ENCODE measurements around the gene CEP95. TPM values are rescaled to one million over a fixed set of nuclear protein-coding genes. Genes with fewer than 3 reads are reported as not detected.
A peak's percentile ranks its signal among the peaks of the same experiment; 100 is the strongest.

The CEP95 gene
- total and polyA plus RNA-seq, 4 experiments from 2014 or later, result 6.4 to 108 (median 61.8) TPM

GRCh38 chr17:64502809-64503208, 4.0 kb upstream of the CEP95 start:
- H3K27ac Mint-ChIP-seq, result peak overlapping the region; percentile 10 to 100 (median 91)
- Histone ChIP-seq H3K27ac (ENCODE audit: low read depth, low read length) (peak overlapping the region; percentile 98), H3K27me3 (ENCODE audit: insufficient read depth, low read length) (no peaks in the 10 kb centered on the region), H3K4me3 (ENCODE audit: low read length in 2 of 2) (no peak overlapping the region), H3K36me3 (ENCODE audit: insufficient read depth, low read length) (peaks cover 71% of the 10 kb centered on the region), H3K4me1 (ENCODE audit: insufficient read depth, low read length) (peaks cover 70% of the 10 kb centered on the region), H3K9me3 (ENCODE audit: control insufficient read depth in 1 of 2, low read length in 2 of 2) (no peaks in the 10 kb centered on the region)
- intact Hi-C loops (cut with micrococcal nuclease), result loop anchor here (10.0 kb wide), 2 partner anchors 658 to 798 kb away; partner anchors contain the start of genes LIMD2 and SMARCD2
- peaks cover 65 to 94% of the 10 kb centered on the region in 2 donors for H3K36me3 Mint-ChIP-seq
- H3K4me1 Mint-ChIP-seq, result peaks cover 53 to 93% (median 67%) of the 10 kb centered on the region in 4 donors
- ChIA-PET CTCF (ENCODE audit: partially characterized antibody) (interaction anchor here (1.6 to 6.2 kb wide), 3 partner anchors 10 to 83 kb away, joined by 5 to 62 read pairs (median 6); no protein-coding TSS in a partner anchor), POLR2A (ENCODE audit: partially characterized antibody) (interaction anchor here (1.3 to 7.9 kb wide), 2 partner anchors 12 to 806 kb away, joined by 4 to 110 read pairs; no protein-coding TSS in a partner anchor)
- DNase-seq, result peak in 1 of 5 donors; percentile 10
- peaks cover 0 to 41% (median under 1%) of the 10 kb centered on the region in 8 donors for H3K9me3 Mint-ChIP-seq
- peak overlapping the region in 7 of 8 donors; percentile 12 to 66 (median 57) for H3K4me3 Mint-ChIP-seq
- H3K27me3 Mint-ChIP-seq, result peaks cover 0 to 4% of the 10 kb centered on the region in 2 donors

GRCh38 chr17:64503341-64503740, 3.4 kb upstream of the CEP95 start:
- CTCF ChIA-PET (ENCODE audit: partially characterized antibody), result interaction anchor here (1.6 to 6.2 kb wide), 2 partner anchors 11 to 83 kb away, joined by 6 to 62 read pairs; no protein-coding TSS in a partner anchor
- DNase-seq, result peak in 1 of 5 donors; percentile 9
- Histone ChIP-seq H3K4me1 (ENCODE audit: insufficient read depth, low read length) (peaks cover 70% of the 10 kb centered on the region), H3K27me3 (ENCODE audit: insufficient read depth, low read length) (no peaks in the 10 kb centered on the region), H3K36me3 (ENCODE audit: insufficient read depth, low read length) (peaks cover 67% of the 10 kb centered on the region), H3K27ac (ENCODE audit: low read depth, low read length) (peak overlapping the region; percentile 98), H3K9me3 (ENCODE audit: control insufficient read depth in 1 of 2, low read length in 2 of 2) (no peaks in the 10 kb centered on the region), H3K4me3 (ENCODE audit: low read length in 2 of 2) (no peak overlapping the region)
- H3K9me3 Mint-ChIP-seq, result peaks cover 0 to 41% (median under 1%) of the 10 kb centered on the region in 8 donors
- H3K36me3 Mint-ChIP-seq, result peaks cover 65 to 90% of the 10 kb centered on the region in 2 donors
- POLR2A ChIA-PET (ENCODE audit: partially characterized antibody), result interaction anchor here (1.3 to 7.9 kb wide), 4 partner anchors 12 to 806 kb away, joined by 4 to 110 read pairs (median 43); no protein-coding TSS in a partner anchor
- peak overlapping the region; percentile 53 to 100 (median 91) for H3K27ac Mint-ChIP-seq
- peak overlapping the region in 7 of 8 donors; percentile 6 to 99 (median 57) for H3K4me3 Mint-ChIP-seq
- peaks cover 0 to 4% of the 10 kb centered on the region in 2 donors for H3K27me3 Mint-ChIP-seq
- intact Hi-C loops (cut with micrococcal nuclease), result loop anchor here (10.0 kb wide), 2 partner anchors 659 to 799 kb away; partner anchors contain the start of genes LIMD2 and SMARCD2
- peaks cover 50 to 93% (median 66%) of the 10 kb centered on the region in 4 donors for H3K4me1 Mint-ChIP-seq

- Mint-ChIP-seq H3K4me3 (peak overlapping the region; percentile 95 to 100 (median 100)), H3K9me3 (peaks cover 0 to 41% (median under 1%) of the 10 kb centered on the region in 8 donors), H3K36me3 (peaks cover 65 to 85% of the 10 kb centered on the region in 2 donors), H3K27me3 (peaks cover 0 to 4% of the 10 kb centered on the region in 2 donors), H3K27ac (peak overlapping the region; percentile 97 to 100 (median 100)), H3K4me1 (peaks cover 54 to 89% (median 67%) of the 10 kb centered on the region in 4 donors)
- H3K9me3 ChIP-seq (ENCODE audit: control insufficient read depth in 1 of 2, low read length in 2 of 2), result no peaks in the 10 kb centered on the region
- CTCF ChIA-PET (ENCODE audit: partially characterized antibody), result interaction anchor here (0.6 to 6.2 kb wide), 4 partner anchors 11 to 132 kb away, joined by 3 to 62 read pairs (median 4); no protein-coding TSS in a partner anchor
- DNase-seq, result peak in 1 of 5 donors; percentile 17
- H3K27me3 ChIP-seq (ENCODE audit: insufficient read depth, low read length), result no peaks in the 10 kb centered on the region
- POLR2A ChIA-PET (ENCODE audit: partially characterized antibody), result interaction anchor here (1.0 to 7.9 kb wide), 15 partner anchors 8 to 807 kb away, joined by 3 to 330 read pairs (median 29); partner anchors contain the start of genes CCDC47, DDX42, POLG2 and SMURF2
- peaks cover 62% of the 10 kb centered on the region for H3K36me3 ChIP-seq (ENCODE audit: insufficient read depth, low read length)
- H3K27ac ChIP-seq (ENCODE audit: low read depth, low read length), result peak overlapping the region; percentile 98
- peaks cover 68% of the 10 kb centered on the region for H3K4me1 ChIP-seq (ENCODE audit: insufficient read depth, low read length)
- intact Hi-C loops (cut with micrococcal nuclease), result loop anchor here (2.0 to 10.0 kb wide), 3 partner anchors 145 to 799 kb away; partner anchors contain the start of genes LIMD2 and SMARCD2
- H3K4me3 ChIP-seq (ENCODE audit: low read length in 2 of 2), result peak overlapping the region; percentile 67 to 97
Observed at GRCh38 chr17:64503821-64504768, 2.7 kb upstream of the CEP95 start.

- Histone ChIP-seq H3K27me3 (ENCODE audit: insufficient read depth, low read length) (no peaks in the 10 kb centered on the region), H3K36me3 (ENCODE audit: insufficient read depth, low read length) (peaks cover 58% of the 10 kb centered on the region), H3K4me1 (ENCODE audit: insufficient read depth, low read length) (peaks cover 66% of the 10 kb centered on the region), H3K4me3 (ENCODE audit: low read length in 2 of 2) (peak overlapping the region; percentile 67 to 97), H3K27ac (ENCODE audit: low read depth, low read length) (peak overlapping the region; percentile 98), H3K9me3 (ENCODE audit: control insufficient read depth in 1 of 2, low read length in 2 of 2) (no peaks in the 10 kb centered on the region)
- intact Hi-C loops (cut with micrococcal nuclease), result loop anchor here (2.0 to 10.0 kb wide), 4 partner anchors 144 to 800 kb away; partner anchors contain the start of genes CCDC47, DDX42, LIMD2 and SMARCD2
- Mint-ChIP-seq H3K4me1 (peaks cover 53 to 89% (median 67%) of the 10 kb centered on the region in 4 donors), H3K27ac (peak overlapping the region; percentile 97 to 100 (median 100)), H3K4me3 (peak overlapping the region; percentile 95 to 100 (median 100)), H3K27me3 (peaks cover 0 to 4% of the 10 kb centered on the region in 2 donors), H3K9me3 (peaks cover 0 to 41% (median under 1%) of the 10 kb centered on the region in 8 donors), H3K36me3 (peaks cover 58 to 80% of the 10 kb centered on the region in 2 donors)
- ChIA-PET POLR2A (ENCODE audit: partially characterized antibody) (interaction anchor here (0.8 to 7.9 kb wide), 37 partner anchors 8 to 806 kb away, joined by 3 to 330 read pairs (median 7); partner anchors contain the start of genes CCDC47, DDX42, ICAM2 and LIMD2), CTCF (ENCODE audit: partially characterized antibody) (interaction anchor here (0.6 to 6.2 kb wide), 5 partner anchors 8 to 85 kb away, joined by 3 to 62 read pairs (median 14); partner anchors contain the start of gene POLG2)
- DNase-seq, result peak in 2 of 5 donors; percentile 30 to 31
Observed at GRCh38 chr17:64504769-64505339, 1.9 kb upstream of the CEP95 start.

- Histone ChIP-seq H3K36me3 (ENCODE audit: insufficient read depth, low read length) (peaks cover 51% of the 10 kb centered on the region), H3K4me1 (ENCODE audit: insufficient read depth, low read length) (peaks cover 59% of the 10 kb centered on the region), H3K9me3 (ENCODE audit: control insufficient read depth in 1 of 2, low read length in 2 of 2) (no peaks in the 10 kb centered on the region), H3K4me3 (ENCODE audit: low read length in 2 of 2) (peak overlapping the region; percentile 67 to 97), H3K27ac (ENCODE audit: low read depth, low read length) (peak overlapping the region; percentile 98), H3K27me3 (ENCODE audit: insufficient read depth, low read length) (no peaks in the 10 kb centered on the region)
- Mint-ChIP-seq H3K27me3 (peaks cover 0 to 4% of the 10 kb centered on the region in 2 donors), H3K4me3 (peak overlapping the region; percentile 95 to 100 (median 100)), H3K9me3 (peaks cover 0 to 37% (median 0%) of the 10 kb centered on the region in 8 donors), H3K4me1 (peaks cover 49 to 82% (median 63%) of the 10 kb centered on the region in 4 donors), H3K36me3 (peaks cover 58 to 78% of the 10 kb centered on the region in 2 donors), H3K27ac (peak overlapping the region; percentile 98 to 100 (median 100))
- DNase-seq, result peak; percentile 89 to 93 (median 91)
- ChIA-PET POLR2A (ENCODE audit: partially characterized antibody) (interaction anchor here (0.8 to 7.9 kb wide), 47 partner anchors 8 to 1066 kb away, joined by 3 to 330 read pairs (median 5); partner anchors contain the start of genes CCDC47, DDX42, ICAM2 and LIMD2), CTCF (ENCODE audit: partially characterized antibody) (interaction anchor here (1.7 to 6.2 kb wide), 3 partner anchors 9 to 85 kb away, joined by 14 to 62 read pairs (median 48); partner anchors contain the start of gene POLG2)
- intact Hi-C loops (cut with micrococcal nuclease), result loop anchor here (1.0 to 10.0 kb wide), 8 partner anchors 8 to 801 kb away; partner anchors contain the start of genes CCDC47, DDX42, LIMD2 and POLG2
Observed at GRCh38 chr17:64505340-64506200, 1.2 kb upstream of the CEP95 start.

All from CD4-positive, alpha-beta memory T cell (primary cell).